WTC11 (cell line): Measurements from ENCODE around the gene SCN8A. TPM values are rescaled to one million over a fixed set of nuclear protein-coding genes. Genes with fewer than 3 reads are reported as not detected.

ENCODE experiments used
- ATAC-seq: fragments of 200-7000 bp; cut with Tn5 transposase; 2 replicates; pipeline ENCODE4 v1.10.0; 2021; ENCODE audit warnings: mild to moderate bottlenecking, moderate library complexity
- CTCF ChIA-PET: fragments of 300-600 bp; sonication (Branson Sonifier 250); formaldehyde crosslinking; loops from one replicate; lab custom pipeline; 2021; ENCODE audit warnings: antibody characterized with exemption; lab: Charles Lee
- POLR2A ChIA-PET: fragments of 350-600 bp; sonication (Branson Sonifier 250); formaldehyde crosslinking; loops from one replicate; lab custom pipeline; 2021; ENCODE audit warnings: antibody characterized with exemption; lab: Charles Lee
- DNase-seq: peaks from one replicate; pipeline ENCODE4 v3.0.0; 2021; ENCODE audit warnings: low spot score
- H3K27ac Mint-ChIP-seq: 2 replicates; pipeline ENCODE4 v1.8.0; 2021; ENCODE audit warnings: mixed read lengths
- H3K27me3 Mint-ChIP-seq: 2 replicates; pipeline ENCODE4 v1.8.0; 2021; ENCODE audit warnings: low read depth, mild to moderate bottlenecking, moderate library complexity, mixed read lengths
- H3K36me3 Mint-ChIP-seq: 2 replicates; pipeline ENCODE4 v1.8.0; 2021; ENCODE audit warnings: mixed read lengths
- H3K4me1 Mint-ChIP-seq: 2 replicates; pipeline ENCODE4 v1.8.0; 2022; ENCODE audit warnings: mixed read lengths
- H3K4me3 Mint-ChIP-seq: 2 replicates; pipeline ENCODE4 v1.8.0; 2021; ENCODE audit warnings: mild to moderate bottlenecking, moderate library complexity, mixed read lengths
- H3K9me3 Mint-ChIP-seq: 2 replicates; pipeline ENCODE4 v1.8.0; 2021; ENCODE audit warnings: mixed read lengths
- AFF4 ChIP-seq: sonication (generic); formaldehyde crosslinking; IDR thresholded peaks from 2 replicates; pipeline ENCODE4 v1.8.1; 2023; ENCODE audit warnings: mild to moderate bottlenecking, missing genetic modification reagents, borderline replicate concordance
- ARID4B ChIP-seq: sonication (generic); formaldehyde crosslinking; IDR thresholded peaks from 2 replicates; pipeline ENCODE4 v1.8.0; 2023; ENCODE audit warnings: missing genetic modification reagents, mild to moderate bottlenecking, borderline replicate concordance
- CBFB ChIP-seq: sonication (generic); formaldehyde crosslinking; IDR thresholded peaks from 2 replicates; pipeline ENCODE4 v1.8.1; 2022; ENCODE audit warnings: mild to moderate bottlenecking, low read depth, missing genetic modification reagents
- E2F4 ChIP-seq: sonication (generic); formaldehyde crosslinking; IDR thresholded peaks from 2 replicates; pipeline ENCODE4 v1.8.1; 2022; ENCODE audit warnings: low read depth, mild to moderate bottlenecking, moderate library complexity, missing genetic modification reagents, borderline replicate concordance
- ELF4 ChIP-seq: sonication (generic); formaldehyde crosslinking; IDR thresholded peaks from 2 replicates; pipeline ENCODE4 v1.8.1; 2022; ENCODE audit warnings: low read depth, mild to moderate bottlenecking, moderate library complexity, missing genetic modification reagents
- EMX1 ChIP-seq: fragments of 250-450 bp; sonication (Bioruptor Pico); IDR thresholded peaks from 2 replicates; pipeline ENCODE4 v1.8.0; 2021; ENCODE audit warnings: mild to moderate bottlenecking
- FOXK1 ChIP-seq: sonication (generic); formaldehyde crosslinking; IDR thresholded peaks from 2 replicates; pipeline ENCODE4 v1.8.0; 2022; ENCODE audit warnings: mild to moderate bottlenecking, moderate library complexity, missing genetic modification reagents
- GRHL2 ChIP-seq: fragments of 250-450 bp; sonication (Bioruptor Pico); IDR thresholded peaks from 2 replicates; pipeline ENCODE4 v1.8.0; 2022; ENCODE audit warnings: mild to moderate bottlenecking, moderate library complexity; ENCODE audit not compliant: insufficient replicate concordance, severe bottlenecking
- IRF1 ChIP-seq: sonication (generic); formaldehyde crosslinking; IDR thresholded peaks from 2 replicates; pipeline ENCODE4 v1.8.0; 2023; ENCODE audit warnings: missing genetic modification reagents
- IRF2 ChIP-seq: sonication (generic); formaldehyde crosslinking; IDR thresholded peaks from 2 replicates; pipeline ENCODE4 v1.8.0; 2022; ENCODE audit warnings: low read depth, missing genetic modification reagents, borderline replicate concordance
- OVOL2 ChIP-seq: fragments of 250-450 bp; sonication (Bioruptor Pico); IDR thresholded peaks from 2 replicates; pipeline ENCODE4 v1.9.0; 2021; ENCODE audit warnings: mild to moderate bottlenecking, borderline replicate concordance
- PRRX2 ChIP-seq: fragments of 250-450 bp; sonication (Bioruptor Pico); IDR thresholded peaks from 2 replicates; pipeline ENCODE4 v1.8.0; 2021; ENCODE audit warnings: mild to moderate bottlenecking
- RORB ChIP-seq: fragments of 250-450 bp; sonication (Bioruptor Pico); IDR thresholded peaks from 2 replicates; pipeline ENCODE4 v1.9.0; 2021; ENCODE audit warnings: mild to moderate bottlenecking
- SMAD3 ChIP-seq: sonication (generic); formaldehyde crosslinking; IDR thresholded peaks from 2 replicates; pipeline ENCODE4 v1.8.0; 2022; ENCODE audit warnings: missing genetic modification reagents, mild to moderate bottlenecking, borderline replicate concordance
- SMAD4 ChIP-seq: sonication (generic); formaldehyde crosslinking; IDR thresholded peaks from 2 replicates; pipeline ENCODE4 v1.8.0; 2022; ENCODE audit warnings: mild to moderate bottlenecking, missing genetic modification reagents
- TEAD1 ChIP-seq: sonication (generic); formaldehyde crosslinking; IDR thresholded peaks from 2 replicates; pipeline ENCODE4 v1.8.0; 2022; ENCODE audit warnings: mild to moderate bottlenecking, missing genetic modification reagents
- USF1 ChIP-seq: sonication (generic); formaldehyde crosslinking; IDR thresholded peaks from 2 replicates; pipeline ENCODE4 v1.8.0; 2022; ENCODE audit warnings: mild to moderate bottlenecking, missing genetic modification reagents
- ZBTB21 ChIP-seq: sonication (generic); formaldehyde crosslinking; IDR thresholded peaks from 2 replicates; pipeline ENCODE4 v1.8.1; 2023; ENCODE audit warnings: mild to moderate bottlenecking, missing genetic modification reagents, borderline replicate concordance
- ZNF317 ChIP-seq: sonication (generic); formaldehyde crosslinking; IDR thresholded peaks from 2 replicates; pipeline ENCODE4 v1.8.1; 2023; ENCODE audit warnings: low read depth, mild to moderate bottlenecking, moderate library complexity, missing genetic modification reagents, borderline replicate concordance
- total RNA-seq: library from RNA; stranded (reverse); gene quantifications from 3 replicates; pipeline ENCODE4 v1.2.3, GENCODE V29; 2021

The SCN8A gene
- total RNA-seq, 1 experiment from 2014 or later, result 14.4 TPM

- TF ChIP-seq IRF1 (CRISPR knock-in tag) (no peak), ELF4 (CRISPR knock-in tag) (no peak), GRHL2 (CRISPR knock-in tag) (no peak), ARID4B (CRISPR knock-in tag) (no peak)
- TF ChIP-seq, all 79 proteins: peak for 0
Measured at GRCh38 chr12:51822261-51822616, 231.2 kb downstream of the SCN8A start (continued).

- H3K27me3 Mint-ChIP-seq, result peaks cover 30% of the 10 kb centered on the region
- no peak for TF ChIP-seq EMX1 (CRISPR knock-in tag)
- TF ChIP-seq SMAD3, result no peak
- TF ChIP-seq ZNF317 (CRISPR knock-in tag), result no peak
- TF ChIP-seq USF1 (CRISPR knock-in tag), result no peak
- TF ChIP-seq CBFB (CRISPR knock-in tag), result no peak
- no peak for TF ChIP-seq ZBTB21 (CRISPR knock-in tag)
- TF ChIP-seq TEAD1 (CRISPR knock-in tag), result no peak
- no peak for TF ChIP-seq AFF4 (CRISPR knock-in tag)
- no peak for TF ChIP-seq ELF4 (CRISPR knock-in tag)
- TF ChIP-seq OVOL2 (CRISPR knock-in tag), result no peak
- TF ChIP-seq E2F4 (CRISPR knock-in tag), result no peak
- no peak for TF ChIP-seq RORB
- no peak for TF ChIP-seq IRF2 (CRISPR knock-in tag)
- no peak for TF ChIP-seq GRHL2 (CRISPR knock-in tag)
- TF ChIP-seq SMAD4, result no peak
- no peak for TF ChIP-seq FOXK1 (CRISPR knock-in tag)
- no peak for TF ChIP-seq PRRX2 (CRISPR knock-in tag)
- DNase-seq (no peak), ATAC-seq (no peak)
- no peak overlapping the region for H3K27ac Mint-ChIP-seq
- peak overlapping the region; percentile 61 for H3K4me3 Mint-ChIP-seq
- CTCF ChIA-PET, result interaction anchor here (1.0 to 4.6 kb wide), 11 partner anchors 9 to 402 kb away, joined by 3 to 67 read pairs (median 10); no protein-coding TSS in a partner anchor
- peaks cover 22% of the 10 kb centered on the region for H3K4me1 Mint-ChIP-seq
- H3K9me3 Mint-ChIP-seq, result no peaks in the 10 kb centered on the region
- POLR2A ChIA-PET, result no interaction called here
- no peaks in the 10 kb centered on the region for H3K36me3 Mint-ChIP-seq
Measured at GRCh38 chr12:51822956-51823355, 231.9 kb downstream of the SCN8A start.
